ENCODE data around the gene KLHL18. TPM values are rescaled to one million over a fixed set of nuclear protein-coding genes. Genes with fewer than 3 reads are reported as not detected.
"Not testable (repeated sequence)": the region's sequence is repeated elsewhere in the genome, so short reads cannot be mapped to it uniquely, and the experiment has no call there.

KLHL18 gene
- total RNA-seq (10 to 100 TPM; 25.3 to 35.1 (median 33.6) TPM), polyA plus RNA-seq (67.2 TPM)
- long read RNA-seq, donor 1, full-length matches to known transcripts, result 17 of 38 reads
- long read RNA-seq, donor 1, partial matches to known transcripts, result 1 of 38 reads
- long read RNA-seq, donor 1, other reads (novel, unspliced or antisense), result 20 of 38 reads
- long read RNA-seq, donor 2, full-length matches to known transcripts, result 16 of 23 reads
- long read RNA-seq, donor 2, partial matches to known transcripts, result 0 of 23 reads
- long read RNA-seq, donor 2, other reads (novel, unspliced or antisense), result 7 of 23 reads
- long read RNA-seq, donor 3, full-length matches to known transcripts, result 43 of 116 reads
- long read RNA-seq, donor 3, partial matches to known transcripts, result 37 of 116 reads
- long read RNA-seq, donor 3, other reads (novel, unspliced or antisense), result 36 of 116 reads
- long read RNA-seq, donor 4, full-length matches to known transcripts, result 7 of 12 reads
- long read RNA-seq, donor 4, partial matches to known transcripts, result 3 of 12 reads
- long read RNA-seq, donor 4, other reads (novel, unspliced or antisense), result 2 of 12 reads

DNA sequence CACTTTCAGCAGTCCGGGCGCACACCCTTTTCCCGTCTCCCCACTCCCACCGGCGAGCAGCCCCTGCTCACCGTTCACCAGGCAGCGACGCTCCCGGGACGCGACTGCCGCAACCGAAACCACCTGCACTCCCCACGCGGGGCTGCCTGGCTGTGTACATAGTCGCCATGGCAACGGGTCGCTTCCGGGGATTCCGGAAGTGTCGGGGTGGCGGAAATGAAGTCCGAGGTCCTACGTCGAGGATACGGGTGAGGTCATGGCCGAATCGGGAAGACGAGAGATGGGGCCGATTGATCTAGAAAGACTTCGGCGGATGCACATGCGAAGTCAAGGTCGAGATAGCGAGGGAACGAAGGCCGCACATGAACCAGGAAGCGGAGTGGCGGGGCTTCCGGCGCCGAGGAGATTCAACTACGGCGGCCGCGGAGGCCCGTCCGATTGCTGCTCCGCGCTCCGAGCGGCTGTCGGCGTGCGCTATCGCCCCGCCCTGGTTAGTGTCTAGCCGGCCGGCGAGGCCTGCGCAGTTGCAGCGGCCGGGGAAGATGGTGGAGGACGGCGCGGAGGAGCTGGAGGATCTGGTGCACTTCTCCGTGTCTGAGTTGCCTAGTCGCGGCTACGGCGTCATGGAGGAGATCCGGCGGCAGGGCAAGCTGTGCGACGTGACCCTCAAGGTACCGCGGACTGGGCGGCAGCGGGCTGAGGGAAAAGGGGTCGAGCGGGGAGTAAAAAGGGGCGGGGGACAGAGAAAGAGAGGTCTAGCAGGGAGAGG lies at the start of gene KLHL18, which contains the start of gene KIF9:
Gene KLHL18 (plus strand): TSS at position 521 of the 769 bp plus-strand sequence. CDS start 22 bp downstream, at position 543.
Gene KIF9 (minus strand): TSS at position 376 of the 769 bp plus-strand sequence. CDS start 5,425 bp downstream, outside the sequence.
- intact Hi-C loops (cut with DNase I), result no loop called here
- Histone ChIP-seq H3K4me3 (ENCODE audit: low read length) (peak within 1 kb of the TSS; percentile 79), H3K4me1 (ENCODE audit: control insufficient read depth, insufficient read depth, low read length) (no peaks in the 10 kb centered on the region), H3K9me3 (ENCODE audit: control insufficient read depth, low read length) (no peaks in the 10 kb centered on the region), H3K27ac (ENCODE audit: low read length) (peak within 1 kb of the TSS; percentile 90), H3K27me3 (ENCODE audit: control insufficient read depth, insufficient read depth) (no peaks in the 10 kb centered on the region)
- ATAC-seq, result peak; percentile 97 to 98
- DNase-seq, result peak; percentile 94 to 97 (median 97)
- WGBS, result under 1% methylated on average over 82 of the region's 82 CpGs

DNA sequence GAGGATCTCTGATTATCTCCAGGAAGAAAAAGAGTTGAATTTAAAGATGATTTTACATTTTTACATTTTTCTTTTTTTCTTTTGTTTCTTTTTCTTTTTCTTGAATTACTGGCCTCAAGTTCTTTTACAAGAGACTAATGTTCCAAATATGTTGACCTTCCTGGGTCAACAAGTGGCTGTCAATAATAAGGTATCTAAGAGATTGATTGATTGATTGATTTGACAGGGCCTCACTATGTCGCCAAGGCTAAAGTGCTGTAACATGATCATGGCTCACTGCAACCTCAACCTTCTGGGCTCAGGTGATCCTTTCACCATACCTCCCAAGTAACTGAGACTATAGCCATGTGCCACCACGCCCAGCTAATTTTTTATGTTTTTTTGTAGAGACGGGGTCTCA lies 44.7 kb upstream of the KLHL18 start:
- no peak for DNase-seq
- H3K9me3 ChIP-seq (ENCODE audit: control insufficient read depth, low read length), result no peaks in the 10 kb centered on the region
- no peak overlapping the region for H3K4me3 ChIP-seq (ENCODE audit: low read length)
- H3K27me3 ChIP-seq (ENCODE audit: control insufficient read depth, insufficient read depth), result no peaks in the 10 kb centered on the region
- no peaks in the 10 kb centered on the region for H3K4me1 ChIP-seq (ENCODE audit: control insufficient read depth, insufficient read depth, low read length)
- intact Hi-C loops (cut with DNase I), result no loop called here
- no peak for ATAC-seq
- 95% methylated on average over 3 of the region's 3 CpGs for WGBS
- H3K27ac ChIP-seq (ENCODE audit: low read length), result no peak overlapping the region

DNA sequence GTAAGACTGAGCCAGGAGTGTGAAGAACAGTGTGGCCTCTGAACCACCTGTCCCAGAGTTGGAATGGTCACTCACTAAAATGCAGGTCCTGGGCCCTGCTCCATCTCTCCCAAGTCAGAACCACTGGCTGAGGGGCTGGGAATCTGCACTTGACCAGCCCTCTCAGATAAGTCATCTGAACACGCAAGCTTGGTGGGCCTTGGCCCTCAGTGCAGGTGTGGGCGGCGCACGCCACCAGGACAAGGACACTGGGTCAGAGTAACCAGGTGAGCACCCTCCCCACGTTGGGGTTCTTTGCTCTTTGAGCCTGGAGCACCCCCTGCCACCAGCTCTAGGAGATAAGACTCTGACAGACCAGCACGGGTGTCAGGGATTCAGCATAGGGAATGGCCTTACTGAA lies 42.8 kb upstream of the KLHL18 start:
- H3K27me3 ChIP-seq (ENCODE audit: control insufficient read depth, insufficient read depth), result no peaks in the 10 kb centered on the region
- no peaks in the 10 kb centered on the region for H3K4me1 ChIP-seq (ENCODE audit: control insufficient read depth, insufficient read depth, low read length)
- H3K9me3 ChIP-seq (ENCODE audit: control insufficient read depth, low read length), result no peaks in the 10 kb centered on the region
- DNase-seq (no peak), ATAC-seq (no peak)
- intact Hi-C loops (cut with DNase I), result no loop called here
- no peak overlapping the region for H3K4me3 ChIP-seq (ENCODE audit: low read length)
- H3K27ac ChIP-seq (ENCODE audit: low read length), result no peak overlapping the region
- WGBS, result 90% methylated on average over 6 of the region's 6 CpGs

DNA sequence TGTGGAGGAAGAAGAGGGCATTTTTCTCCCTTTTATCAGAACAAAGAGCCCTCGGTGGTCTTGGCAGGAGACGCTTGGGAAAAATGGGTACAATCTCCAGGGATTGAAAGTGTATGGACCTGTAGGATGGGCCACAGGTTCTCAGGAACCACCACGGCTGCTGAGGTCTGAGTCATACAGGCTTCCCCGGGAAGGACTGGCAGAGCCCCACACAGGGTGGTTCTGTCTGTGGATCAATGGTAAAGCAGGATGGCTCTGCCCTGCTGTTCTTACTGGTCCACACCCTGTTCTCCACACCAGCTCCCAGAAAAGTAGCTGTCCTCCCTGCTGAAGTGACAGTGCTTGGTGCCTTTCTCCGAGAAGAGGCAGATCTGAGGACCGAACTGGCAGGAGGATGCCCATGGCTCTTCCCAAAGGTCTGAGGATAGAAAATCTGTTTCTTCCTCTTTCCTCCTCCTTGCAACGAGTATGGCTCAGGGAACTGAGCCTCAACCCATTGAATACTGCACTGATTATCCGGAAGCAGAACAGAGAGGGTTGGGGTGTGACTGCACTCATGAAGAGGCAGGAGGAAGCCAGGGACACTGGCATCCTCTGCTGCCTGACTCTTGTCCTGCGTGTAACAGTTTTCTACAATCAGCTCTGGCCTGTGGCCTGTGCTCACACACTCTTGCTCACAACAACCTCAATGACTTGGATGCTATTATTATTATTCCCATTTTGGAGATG lies 39.2 kb upstream of the KLHL18 start:
- DNase-seq (no peak), ATAC-seq (peak in 1 of 2 donors; percentile 32)
- H3K4me1 ChIP-seq (ENCODE audit: control insufficient read depth, insufficient read depth, low read length), result no peaks in the 10 kb centered on the region
- H3K9me3 ChIP-seq (ENCODE audit: control insufficient read depth, low read length), result no peaks in the 10 kb centered on the region
- 85% methylated on average over 9 of the region's 9 CpGs for WGBS
- no peak overlapping the region for H3K4me3 ChIP-seq (ENCODE audit: low read length)
- no peaks in the 10 kb centered on the region for H3K27me3 ChIP-seq (ENCODE audit: control insufficient read depth, insufficient read depth)
- intact Hi-C loops (cut with DNase I), result no loop called here
- no peak overlapping the region for H3K27ac ChIP-seq (ENCODE audit: low read length)

DNA sequence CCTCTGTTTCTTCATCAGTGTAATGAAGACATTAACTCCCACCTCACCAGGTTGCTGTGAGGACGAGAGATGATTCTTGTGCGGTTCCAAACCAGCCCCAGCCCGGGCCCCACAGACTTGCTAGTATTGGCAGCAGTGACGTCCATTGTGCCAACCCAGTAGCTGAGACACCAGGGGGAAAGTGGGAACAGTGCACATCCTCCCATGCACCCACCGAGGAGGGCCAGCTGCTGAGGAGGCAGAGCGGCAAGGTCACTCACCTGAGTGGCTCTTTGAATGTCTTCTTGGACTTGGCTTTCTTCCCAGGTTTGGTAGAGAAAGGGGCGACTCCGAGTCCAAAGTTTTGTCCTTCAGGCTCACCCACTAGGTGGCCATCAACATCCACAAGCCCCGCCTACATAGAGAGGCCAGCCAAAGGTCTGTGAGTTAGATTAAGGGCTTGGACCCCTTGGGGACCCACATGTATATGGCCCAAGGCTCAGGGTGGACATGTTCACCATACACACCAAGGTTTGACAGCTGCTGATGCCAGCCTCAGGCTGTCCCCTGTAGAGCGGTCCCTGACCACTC lies 38.1 kb upstream of the KLHL18 start:
- 83% methylated on average over 10 of the region's 10 CpGs for WGBS

DNA sequence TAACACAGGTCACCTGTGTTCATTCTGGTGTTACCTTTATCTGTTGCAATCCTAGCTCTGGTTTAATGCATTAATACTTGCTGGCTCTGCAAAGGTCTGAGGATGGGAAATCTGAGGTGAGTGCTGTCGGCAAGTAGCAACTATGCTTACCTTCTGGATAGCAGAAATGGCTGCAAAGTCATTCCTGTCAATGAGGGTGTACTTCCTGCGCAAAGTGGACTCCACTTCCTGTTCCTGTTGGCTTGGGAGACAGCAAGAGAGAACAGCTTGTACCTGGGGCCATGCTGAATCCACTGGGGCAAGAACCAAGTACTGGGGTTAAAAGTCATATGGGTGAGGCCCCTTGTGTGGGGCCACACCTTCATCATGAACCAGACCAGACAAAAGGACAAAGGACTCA lies 37.5 kb upstream of the KLHL18 start:
- no peaks in the 10 kb centered on the region for H3K9me3 ChIP-seq (ENCODE audit: control insufficient read depth, low read length)
- no peaks in the 10 kb centered on the region for H3K27me3 ChIP-seq (ENCODE audit: control insufficient read depth, insufficient read depth)
- no peaks in the 10 kb centered on the region for H3K4me1 ChIP-seq (ENCODE audit: control insufficient read depth, insufficient read depth, low read length)
- no peak for DNase-seq
- intact Hi-C loops (cut with DNase I), result no loop called here
- no peak overlapping the region for H3K27ac ChIP-seq (ENCODE audit: low read length)
- no peak overlapping the region for H3K4me3 ChIP-seq (ENCODE audit: low read length)
- ATAC-seq, result no peak
- 93% methylated on average over 2 of the region's 2 CpGs for WGBS

More for the DNA sequence above, 38.1 kb upstream of the KLHL18 start:
- H3K27me3 ChIP-seq (ENCODE audit: control insufficient read depth, insufficient read depth), result no peaks in the 10 kb centered on the region
- H3K9me3 ChIP-seq (ENCODE audit: control insufficient read depth, low read length), result no peaks in the 10 kb centered on the region
- ATAC-seq (no peak), DNase-seq (no peak)
- H3K27ac ChIP-seq (ENCODE audit: low read length), result no peak overlapping the region
- H3K4me1 ChIP-seq (ENCODE audit: control insufficient read depth, insufficient read depth, low read length), result no peaks in the 10 kb centered on the region
- intact Hi-C loops (cut with DNase I), result no loop called here
- H3K4me3 ChIP-seq (ENCODE audit: low read length), result no peak overlapping the region

DNA sequence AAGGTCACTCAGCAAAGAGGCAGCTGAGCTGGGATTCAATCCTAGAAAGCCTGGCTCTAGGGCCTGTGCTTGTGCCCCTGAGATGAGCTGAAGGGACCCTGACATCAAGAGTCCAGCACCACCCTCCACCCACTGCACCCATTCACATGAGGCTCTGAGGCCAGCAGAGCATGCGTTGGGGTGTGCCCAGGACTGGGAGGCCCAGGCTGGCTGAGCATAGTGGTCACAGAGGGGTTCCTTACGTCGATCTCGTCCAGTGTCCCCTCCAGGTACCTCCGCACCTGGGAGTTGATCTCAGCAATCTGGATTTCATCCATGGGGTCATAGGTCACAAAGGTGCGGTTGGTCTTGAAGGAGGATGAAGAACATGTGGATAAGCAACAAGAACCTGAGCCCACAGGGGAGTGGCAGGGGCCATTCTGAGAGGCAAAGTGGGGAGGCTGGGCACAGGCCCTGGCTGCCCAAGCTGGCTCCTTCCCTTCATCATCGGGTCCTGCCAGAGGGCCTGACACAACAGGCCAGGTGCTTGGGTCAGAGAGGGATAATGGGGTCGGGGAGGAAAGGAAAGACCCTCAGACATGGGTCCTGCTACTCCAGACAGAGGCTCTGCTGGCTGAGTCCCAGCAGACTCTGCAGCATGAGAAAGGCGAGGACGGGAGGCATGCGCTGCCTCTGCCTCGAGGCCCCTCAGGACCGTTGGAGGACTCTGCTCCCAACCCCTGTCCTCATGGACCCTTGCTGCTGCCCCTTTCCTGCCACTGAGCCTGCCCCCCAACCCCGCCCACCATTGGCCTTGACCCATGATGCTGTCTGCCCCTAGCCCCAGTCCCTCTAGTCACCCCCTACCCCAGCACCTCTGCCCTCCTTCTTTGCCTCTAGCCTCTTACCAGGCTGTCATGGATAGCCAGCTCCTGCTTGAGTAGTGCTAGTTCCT lies 35.3 kb upstream of the KLHL18 start:
- Histone ChIP-seq H3K27me3 (ENCODE audit: control insufficient read depth, insufficient read depth) (no peaks in the 10 kb centered on the region), H3K27ac (ENCODE audit: low read length) (no peak overlapping the region), H3K4me3 (ENCODE audit: low read length) (no peak overlapping the region), H3K9me3 (ENCODE audit: control insufficient read depth, low read length) (no peaks in the 10 kb centered on the region), H3K4me1 (ENCODE audit: control insufficient read depth, insufficient read depth, low read length) (no peaks in the 10 kb centered on the region)
- DNase-seq (no peak), ATAC-seq (no peak)
- WGBS, result 89% methylated on average over 14 of the region's 14 CpGs
- intact Hi-C loops (cut with DNase I), result no loop called here

DNA sequence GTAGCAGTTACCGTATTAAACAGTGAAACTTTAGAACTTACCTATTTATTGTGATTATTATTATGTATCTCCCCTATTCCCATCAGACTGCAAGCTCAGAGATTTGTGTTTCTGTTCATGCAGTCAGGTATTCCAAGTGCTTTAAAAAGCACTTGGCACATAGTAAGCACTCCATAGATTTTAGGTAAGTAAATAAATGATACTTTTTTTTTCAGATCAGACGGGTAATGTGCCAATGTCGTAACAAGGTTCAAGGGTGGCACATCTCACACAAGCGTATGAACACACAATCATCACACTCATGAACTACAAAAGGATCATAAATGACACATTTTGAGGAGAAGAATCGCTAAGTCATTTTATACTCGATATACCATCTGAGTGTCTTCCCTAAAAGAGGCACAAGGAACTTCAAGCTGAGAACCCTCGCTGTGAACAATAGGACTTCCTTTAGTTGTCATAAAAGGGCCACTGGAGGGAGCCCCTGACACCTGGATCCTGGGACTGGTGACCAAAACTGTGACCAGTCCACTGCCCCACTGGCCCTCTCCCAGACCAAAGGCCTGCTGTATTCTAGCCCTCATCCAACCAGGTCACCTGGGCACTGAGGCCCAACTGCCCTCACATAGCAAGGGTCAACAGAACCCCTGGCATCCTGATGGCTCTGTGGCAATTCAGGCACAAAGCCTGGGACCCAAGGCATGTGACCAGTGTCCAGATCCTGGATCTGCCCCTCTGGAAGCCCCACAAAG lies 32.3 kb upstream of the KLHL18 start:
- intact Hi-C loops (cut with DNase I), result loop anchor here in 2 of 4 donors (5.0 to 10.0 kb wide), 2 partner anchors 72 to 74 kb away; no protein-coding TSS in a partner anchor
- Histone ChIP-seq H3K27me3 (ENCODE audit: control insufficient read depth, insufficient read depth) (no peaks in the 10 kb centered on the region), H3K4me1 (ENCODE audit: control insufficient read depth, insufficient read depth, low read length) (no peaks in the 10 kb centered on the region), H3K4me3 (ENCODE audit: low read length) (no peak overlapping the region), H3K9me3 (ENCODE audit: control insufficient read depth, low read length) (no peaks in the 10 kb centered on the region), H3K27ac (ENCODE audit: low read length) (no peak overlapping the region)
- peak; percentile 62 to 64 for ATAC-seq
- WGBS, result 71% methylated on average over 7 of the region's 7 CpGs
- peak; percentile 26 to 67 (median 60) for DNase-seq

DNA sequence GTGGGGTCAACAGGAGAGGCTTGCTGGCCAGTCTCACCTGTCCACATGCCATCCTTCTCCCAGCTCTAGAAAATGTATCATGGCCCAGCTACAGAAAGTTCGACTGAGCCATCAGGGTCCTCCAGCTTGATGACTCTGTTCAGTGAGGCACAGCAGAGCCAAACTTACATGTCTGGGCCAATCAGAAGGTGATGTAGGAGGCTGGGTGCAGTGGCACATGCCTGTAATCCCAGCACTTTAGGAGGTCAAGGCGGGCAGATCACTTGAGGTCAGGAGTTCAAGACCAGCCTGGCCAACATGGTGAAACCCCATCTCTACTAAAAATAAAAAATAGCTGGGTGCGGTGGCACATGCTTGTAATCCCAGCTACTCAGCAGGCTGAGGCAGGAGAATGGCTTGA lies 31.7 kb upstream of the KLHL18 start:
- H3K27ac ChIP-seq (ENCODE audit: low read length); H3K4me1 ChIP-seq (ENCODE audit: control insufficient read depth, insufficient read depth, low read length); H3K27me3 ChIP-seq (ENCODE audit: control insufficient read depth, insufficient read depth); ATAC-seq; H3K9me3 ChIP-seq (ENCODE audit: control insufficient read depth, low read length); DNase-seq; H3K4me3 ChIP-seq (ENCODE audit: low read length): not testable (repeated sequence)
- intact Hi-C loops (cut with DNase I), result loop anchor here in 2 of 4 donors (5.0 to 10.0 kb wide), 2 partner anchors 71 to 74 kb away; no protein-coding TSS in a partner anchor
- WGBS, result 58% methylated on average over 3 of the region's 3 CpGs
